ENCODE data around the gene JUNB.

DNA sequence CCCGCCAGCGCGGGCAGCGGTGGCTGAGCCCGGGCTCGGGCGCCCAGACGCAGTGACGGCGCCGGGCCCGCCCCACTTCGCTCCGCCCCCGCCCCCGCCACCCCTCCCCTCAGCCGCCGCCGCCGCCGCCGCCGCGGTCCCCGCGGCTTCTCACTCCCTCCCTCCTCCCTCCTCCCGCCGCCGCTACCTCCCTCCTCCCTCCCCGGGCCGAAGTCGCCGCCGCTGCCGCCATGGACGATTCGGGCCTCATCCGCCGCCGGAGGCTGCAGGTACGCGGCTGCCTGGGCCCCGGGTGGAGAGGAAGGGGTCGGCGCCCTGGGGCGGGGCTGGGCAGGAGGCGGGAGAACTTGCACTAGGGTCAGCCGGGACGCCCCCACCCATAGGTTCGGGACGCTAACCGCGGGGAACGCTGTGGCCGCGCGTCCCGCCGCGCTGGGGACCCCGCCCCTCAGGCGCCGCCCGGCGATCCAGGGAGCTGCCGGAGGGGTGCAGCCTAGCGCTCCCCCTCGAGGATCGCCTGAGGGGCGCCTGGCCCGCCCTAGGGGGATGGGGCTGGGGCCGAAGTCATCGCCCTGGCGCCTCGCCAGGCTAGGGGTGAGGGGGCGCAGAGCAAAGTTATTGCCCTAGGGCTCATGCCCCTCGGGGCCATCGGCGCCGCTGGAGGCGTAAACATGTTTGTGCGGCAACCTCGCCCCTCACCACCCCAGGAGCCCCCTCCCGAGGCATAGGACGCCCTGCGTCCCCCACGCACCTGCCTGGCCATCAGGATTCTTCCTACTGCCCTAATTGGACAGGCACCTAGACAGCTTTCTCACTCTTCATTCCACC, 42.7 kb downstream of the JUNB start:
- TF ChIP-seq, protein P1, sequence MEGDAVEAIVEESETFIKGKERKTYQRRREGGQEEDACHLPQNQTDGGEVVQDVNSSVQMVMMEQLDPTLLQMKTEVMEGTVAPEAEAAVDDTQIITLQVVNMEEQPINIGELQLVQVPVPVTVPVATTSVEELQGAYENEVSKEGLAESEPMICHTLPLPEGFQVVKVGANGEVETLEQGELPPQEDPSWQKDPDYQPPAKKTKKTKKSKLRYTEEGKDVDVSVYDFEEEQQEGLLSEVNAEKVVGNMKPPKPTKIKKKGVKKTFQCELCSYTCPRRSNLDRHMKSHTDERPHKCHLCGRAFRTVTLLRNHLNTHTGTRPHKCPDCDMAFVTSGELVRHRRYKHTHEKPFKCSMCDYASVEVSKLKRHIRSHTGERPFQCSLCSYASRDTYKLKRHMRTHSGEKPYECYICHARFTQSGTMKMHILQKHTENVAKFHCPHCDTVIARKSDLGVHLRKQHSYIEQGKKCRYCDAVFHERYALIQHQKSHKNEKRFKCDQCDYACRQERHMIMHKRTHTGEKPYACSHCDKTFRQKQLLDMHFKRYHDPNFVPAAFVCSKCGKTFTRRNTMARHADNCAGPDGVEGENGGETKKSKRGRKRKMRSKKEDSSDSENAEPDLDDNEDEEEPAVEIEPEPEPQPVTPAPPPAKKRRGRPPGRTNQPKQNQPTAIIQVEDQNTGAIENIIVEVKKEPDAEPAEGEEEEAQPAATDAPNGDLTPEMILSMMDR (IDR thresholded peaks at IDR 0.05 in 8 of 11, conservative IDR thresholded peaks at IDR 0.05 in 3 of 11) = no peak
- no peak for TF ChIP-seq POLR2A (IDR thresholded peaks at IDR 0.05)
- TF ChIP-seq POLR2AphosphoS5 (IDR thresholded peaks at IDR 0.05) = no peak
